HuH-7.5 (cell line): ENCODE data around the gene BACH1.
A peak's percentile ranks its signal among the peaks of the same experiment; 100 is the strongest.
"Not testable (repeated sequence)": the region's sequence is repeated elsewhere in the genome, so short reads cannot be mapped to it uniquely, and the experiment has no call there.

Experiments used
- DNase-seq: peaks from one replicate; pipeline ENCODE4 v3.0.0; 2011; ENCODE audit warnings: low spot score

Gene BACH1

DNA sequence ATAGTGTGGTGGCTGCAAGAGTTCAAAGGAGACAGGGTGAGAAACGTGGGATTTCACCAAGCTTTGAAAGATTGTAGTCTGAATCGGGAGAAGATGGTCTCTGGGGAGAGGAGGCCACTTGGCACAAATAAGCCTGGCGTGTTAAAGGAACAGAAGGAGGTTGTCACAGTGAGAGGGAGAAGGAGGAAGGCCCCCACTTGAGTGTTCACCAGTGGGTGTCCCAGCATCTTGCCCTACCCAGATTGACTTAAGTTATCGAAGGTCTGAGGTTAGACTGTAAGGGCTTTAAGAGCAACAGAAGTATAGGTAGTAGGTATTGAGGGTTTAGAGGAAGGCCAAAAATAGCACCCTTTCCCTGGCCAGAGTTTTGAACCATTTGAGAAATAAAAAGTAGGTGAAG, 48.0 kb downstream of the BACH1 start:
- DNase-seq: no peak

DNA sequence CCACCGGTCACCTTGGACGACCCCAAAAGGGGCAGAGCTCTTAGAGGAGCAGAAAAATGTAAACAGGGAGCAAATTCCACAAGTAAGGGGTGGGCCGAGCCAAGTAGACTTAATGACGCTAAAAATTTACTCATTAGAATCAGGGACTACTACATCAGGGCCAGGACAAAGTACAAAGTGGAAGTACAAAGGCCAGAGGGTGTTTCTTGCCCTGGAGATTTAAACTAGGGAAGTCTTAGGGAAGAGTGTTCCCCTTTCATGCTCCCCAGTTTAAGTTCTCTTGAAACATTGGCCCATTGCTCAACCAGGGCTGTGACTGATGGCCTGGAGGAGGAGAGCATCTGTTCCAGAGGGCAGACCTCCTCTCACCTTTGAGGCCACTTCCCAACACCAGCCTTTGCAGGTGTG, 48.6 kb downstream of the BACH1 start:
- no peak for DNase-seq

DNA sequence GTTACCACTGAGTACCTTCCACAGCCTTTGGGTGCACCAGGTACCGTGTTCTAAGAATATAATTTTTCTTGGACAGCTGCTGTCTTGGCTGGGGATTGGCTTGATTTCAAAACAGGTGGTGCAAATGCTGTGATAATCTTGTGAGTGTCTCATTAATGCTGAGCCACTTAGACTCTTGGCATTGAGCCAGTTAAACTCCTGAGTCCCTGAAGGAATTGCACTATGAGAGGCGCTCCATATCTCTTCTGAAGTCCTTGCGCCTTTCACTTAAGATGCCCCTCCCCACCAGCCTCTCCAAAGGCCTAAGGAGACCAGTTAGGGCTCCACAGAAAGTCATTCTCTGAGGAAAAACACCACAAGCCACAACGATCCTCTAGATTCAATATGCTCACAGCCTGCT, 51.0 kb downstream of the BACH1 start:
- no peak for DNase-seq

- no peak for DNase-seq
These were observed 51.6 kb downstream of the BACH1 start for GRCh38 chr21:29350246-29350779.

DNA sequence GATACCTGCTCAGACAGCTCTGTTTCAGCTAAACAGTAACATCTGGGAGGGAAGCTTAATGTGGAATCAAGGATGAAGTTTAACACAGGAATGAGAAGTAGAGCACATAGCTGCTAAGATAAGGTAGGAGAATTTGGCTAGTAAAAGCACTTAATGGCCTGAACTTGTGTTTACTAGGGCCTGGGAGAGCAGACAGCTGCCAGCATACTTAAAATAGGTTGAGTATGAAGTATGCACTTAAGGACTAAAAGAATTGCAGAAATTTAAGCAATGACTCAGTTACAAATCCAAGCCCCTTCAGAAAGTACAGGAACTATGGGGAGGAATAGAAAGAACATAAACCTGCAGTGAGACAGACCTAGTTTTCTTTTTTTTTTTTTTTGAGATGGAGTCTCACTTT, 53.0 kb downstream of the BACH1 start:
- DNase-seq: no peak

DNA sequence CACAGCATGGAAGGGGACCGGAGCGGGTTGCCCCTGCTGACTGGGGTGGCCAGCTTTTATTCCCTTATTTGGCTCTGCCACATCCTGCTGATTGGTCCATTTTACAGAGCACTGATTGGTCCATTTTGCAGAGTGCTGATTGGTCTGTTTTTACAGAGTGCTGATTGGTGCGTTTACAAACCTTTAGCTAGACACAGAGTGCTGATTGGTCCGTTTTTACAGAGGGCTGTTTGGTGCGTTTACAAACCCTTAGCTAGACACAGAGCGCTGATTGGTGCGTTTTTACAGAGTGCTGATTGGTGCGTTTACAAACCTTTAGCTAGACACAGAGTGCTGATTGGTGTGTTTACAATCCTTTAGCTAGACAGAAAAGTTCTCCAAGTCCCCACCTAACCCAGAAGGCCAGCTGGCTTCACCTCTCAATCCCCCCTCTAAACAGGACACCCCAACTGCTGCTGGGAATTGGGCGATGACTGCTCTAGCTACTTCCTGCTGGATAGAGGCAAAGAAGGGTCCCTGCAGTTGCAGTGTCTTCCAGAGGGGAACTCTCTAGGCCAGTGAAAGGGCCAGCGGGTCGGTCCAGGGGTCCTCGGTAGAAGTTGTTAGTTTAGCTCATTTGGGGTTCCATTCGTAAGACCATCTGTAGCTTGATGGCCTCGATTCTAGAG, 56.5 kb downstream of the BACH1 start:
- not testable (repeated sequence) for DNase-seq

DNA sequence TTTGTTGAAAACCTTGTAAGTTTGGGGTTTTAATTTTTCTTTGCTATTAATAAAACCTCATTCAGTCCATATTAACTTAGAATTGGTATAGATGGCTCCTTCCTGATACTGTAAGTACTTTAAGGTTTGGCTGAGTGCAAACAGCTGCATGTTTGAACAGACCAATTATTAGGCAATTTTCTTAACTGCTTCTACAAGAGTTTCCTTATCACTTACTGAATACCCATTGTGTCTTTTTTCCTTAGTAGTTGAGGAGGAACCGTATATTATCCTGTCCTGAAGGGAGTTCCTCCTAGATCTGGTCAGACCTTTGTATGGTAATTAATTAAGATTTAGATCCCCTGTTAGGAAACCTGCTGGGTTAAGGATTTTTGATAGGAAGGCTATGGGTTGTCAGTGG, 57.6 kb downstream of the BACH1 start:
- DNase-seq: not testable (repeated sequence)

DNA sequence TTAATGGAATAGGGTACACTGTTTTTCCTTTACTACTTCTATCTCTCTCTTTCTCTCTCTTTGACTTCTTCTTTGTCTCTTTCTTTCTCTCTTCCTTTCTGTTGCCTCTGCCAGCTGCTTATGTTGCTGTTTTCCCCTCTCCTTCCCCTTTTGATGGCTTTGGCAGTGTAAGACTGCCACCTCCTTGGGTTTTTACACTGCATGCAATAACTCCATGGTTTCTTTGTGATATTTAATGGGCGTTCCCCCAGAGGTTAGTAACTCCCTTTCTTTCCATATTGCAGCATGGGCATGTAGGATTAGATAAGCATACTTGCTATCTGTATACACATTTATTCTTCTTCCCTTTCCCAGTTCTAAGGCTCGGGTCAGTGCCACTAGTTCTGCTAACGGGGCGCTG, 58.1 kb downstream of the BACH1 start:
- DNase-seq: not testable (repeated sequence)

DNA sequence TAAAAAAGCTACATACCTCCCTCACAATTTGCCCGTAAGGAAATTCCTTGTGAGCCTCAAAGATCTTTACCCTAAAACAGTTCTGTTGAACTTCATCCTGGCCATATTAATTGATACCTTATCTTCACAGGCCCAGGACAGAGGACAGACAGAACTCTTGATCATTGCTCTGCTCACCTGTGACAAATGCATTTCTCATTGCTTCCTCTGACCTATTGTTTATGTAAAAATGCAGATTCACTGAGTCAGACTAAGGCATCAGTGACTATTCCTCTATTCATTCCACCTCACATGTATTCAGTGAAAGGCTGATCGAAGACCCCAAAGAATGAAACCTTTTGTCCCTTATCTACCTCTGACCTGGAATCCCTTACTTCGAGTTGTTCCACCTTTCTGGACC, 61.0 kb downstream of the BACH1 start:
- no peak for DNase-seq

GRCh38 chr21:29360799-29361765, 62.4 kb downstream of the BACH1 start:
- no peak for DNase-seq

GRCh38 chr21:29362758-29363157, 64.0 kb downstream of the BACH1 start:
- DNase-seq: no peak

DNA sequence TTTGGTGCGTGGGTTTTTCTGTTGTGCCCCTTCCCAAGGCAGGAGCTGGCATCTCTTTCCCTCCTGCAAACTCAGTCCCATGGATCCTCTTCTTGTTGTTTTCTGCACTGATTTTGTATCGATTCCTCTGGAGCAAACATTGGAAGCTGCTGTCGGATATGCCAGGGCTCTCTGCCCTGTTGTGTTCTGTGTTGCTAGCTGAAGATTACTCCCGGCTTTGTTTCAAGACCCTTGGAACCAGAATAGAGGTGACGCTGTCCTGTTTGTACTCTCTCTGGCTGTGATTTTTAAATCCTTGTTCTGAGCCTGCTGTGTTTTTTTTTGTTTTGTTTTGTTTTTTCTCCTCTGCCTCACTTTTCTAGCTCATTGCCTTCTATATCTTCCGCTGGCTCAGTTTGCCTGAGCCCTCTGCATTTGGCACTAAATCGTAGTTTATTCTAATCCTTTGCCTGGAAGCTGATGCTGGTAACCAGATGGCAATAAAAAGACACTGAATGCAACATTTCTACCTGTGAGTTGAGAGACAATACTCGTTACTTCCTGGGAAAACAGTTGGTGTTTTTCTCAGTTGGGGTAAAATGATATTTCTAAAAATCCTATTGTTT, 67.0 kb downstream of the BACH1 start:
- DNase-seq: no peak

DNA sequence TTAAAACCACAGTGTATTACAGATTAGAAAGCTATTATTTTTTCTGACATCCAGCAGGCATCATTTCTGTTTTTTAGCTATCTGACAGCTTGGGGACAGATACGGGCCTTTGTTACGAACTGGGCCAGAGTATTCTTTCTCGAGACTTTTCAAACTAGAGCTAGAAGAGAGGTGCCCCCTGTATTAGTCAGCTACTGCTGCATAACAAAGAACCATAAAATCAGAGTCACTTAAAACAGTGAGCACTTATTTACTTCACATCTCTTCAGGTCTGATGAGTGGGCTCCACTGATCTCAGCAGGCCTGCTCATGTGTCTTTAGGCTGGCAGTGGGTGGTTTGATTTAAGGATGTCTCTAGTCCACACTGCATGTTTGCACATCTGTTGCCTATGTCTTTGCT, 67.8 kb downstream of the BACH1 start:
- DNase-seq: no peak

GRCh38 chr21:29367335-29367734, 68.6 kb downstream of the BACH1 start:
- no peak for DNase-seq

DNA sequence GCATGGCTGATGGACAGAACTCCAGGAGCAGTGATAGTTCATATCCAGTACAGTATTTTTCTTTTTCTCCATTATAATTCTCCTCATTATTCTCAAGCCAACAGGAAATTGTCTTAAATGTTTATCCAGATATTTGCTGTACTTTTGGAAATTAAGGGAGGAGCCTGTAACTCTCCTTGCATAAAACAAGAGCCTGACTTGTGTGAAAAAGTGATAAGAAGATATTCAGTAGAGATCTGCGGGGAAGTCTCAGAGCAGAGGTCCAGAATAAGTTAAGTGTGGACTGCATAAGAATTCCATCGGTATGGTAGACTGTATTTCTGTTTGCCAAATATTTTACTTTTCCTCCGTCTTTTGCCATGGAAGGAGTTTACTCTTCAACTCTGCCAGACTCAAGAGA, 70.2 kb downstream of the BACH1 start:
- no peak for DNase-seq

GRCh38 chr21:29371464-29371863, 72.7 kb downstream of the BACH1 start:
- DNase-seq: no peak

GRCh38 chr21:29372063-29372802, 73.5 kb downstream of the BACH1 start:
- DNase-seq: peak; percentile 19

- DNase-seq: no peak
These were observed 75.8 kb downstream of the BACH1 start for GRCh38 chr21:29374481-29374880.

GRCh38 chr21:29376556-29376955, 77.8 kb downstream of the BACH1 start:
- peak; percentile 16 for DNase-seq

DNA sequence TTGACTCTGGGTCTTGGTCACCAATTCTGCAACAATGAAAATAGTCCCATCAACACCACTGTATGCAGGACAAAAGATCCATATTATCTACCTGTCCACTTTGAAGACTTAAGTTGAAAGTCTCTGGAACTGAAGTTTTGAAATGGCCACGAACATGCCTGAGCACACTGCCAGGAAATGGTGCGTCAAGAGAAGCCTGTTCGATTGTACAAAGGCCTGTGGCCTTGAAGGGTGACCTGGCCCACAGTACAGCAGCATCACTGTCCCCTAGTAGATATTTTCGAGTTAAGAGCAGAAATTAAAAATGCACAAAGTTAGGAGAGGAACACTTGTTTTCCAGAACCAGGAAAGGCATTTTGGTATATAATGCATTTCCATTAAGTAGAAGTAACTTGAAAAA, 78.5 kb downstream of the BACH1 start:
- DNase-seq: no peak

DNA sequence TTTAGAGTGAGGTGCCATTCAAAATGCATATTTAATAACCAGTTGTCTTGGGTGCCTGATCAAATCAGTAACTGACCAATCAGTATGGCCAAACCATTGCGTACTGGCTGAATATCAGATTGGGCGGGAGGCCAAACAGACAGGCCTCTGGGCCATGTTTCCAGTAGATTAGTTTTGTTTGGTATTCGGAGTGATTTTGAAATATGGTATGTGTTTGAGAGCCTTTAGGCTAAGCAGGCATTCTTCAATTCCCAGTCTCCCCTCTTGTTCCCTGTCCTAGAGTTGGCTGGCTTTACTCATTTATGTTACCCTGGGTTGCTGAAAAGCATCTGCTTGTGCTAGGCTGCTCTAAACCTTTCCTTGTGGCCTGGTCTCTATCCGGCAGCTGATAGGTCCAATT, 80.1 kb downstream of the BACH1 start:
- DNase-seq: no peak

DNA sequence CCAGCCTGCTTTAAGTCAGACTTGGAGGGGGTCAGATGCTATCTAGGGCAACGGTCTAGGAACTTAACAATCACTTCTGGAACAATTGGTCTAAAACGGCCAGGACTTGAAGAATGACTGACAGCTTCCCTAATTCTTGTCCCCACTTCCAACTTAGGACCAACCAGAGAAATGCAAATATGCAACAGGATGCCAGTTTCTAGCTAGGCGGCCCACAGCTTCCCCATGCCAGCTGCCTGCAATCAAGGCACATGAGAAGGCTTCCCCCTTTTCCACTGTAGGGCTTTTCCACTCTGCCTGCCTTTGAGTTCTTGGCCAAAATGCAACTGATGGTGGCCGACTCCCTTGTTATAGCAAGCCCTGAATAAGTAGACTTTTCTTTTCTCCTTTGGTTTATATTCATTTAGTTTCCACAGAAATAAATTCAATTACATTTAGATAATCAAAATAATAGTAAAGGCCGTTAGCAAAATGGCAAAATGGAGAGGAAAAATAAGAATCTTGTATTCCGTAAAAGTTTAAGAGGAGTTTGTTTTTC, 80.9 kb downstream of the BACH1 start:
- DNase-seq: no peak
